Measurements from ENCODE around the gene KRTAP4-4.
"Not testable (repeated sequence)": the region's sequence is repeated elsewhere in the genome, so short reads cannot be mapped to it uniquely, and the experiment has no call there.

KRTAP4-4 gene

GRCh38 chr17:41160648-41161047, at the start of gene KRTAP4-4:
Gene KRTAP4-4, minus strand, starts transcription at chr17:41160748. Its CDS starts 57 bp downstream, at chr17:41160691.
- DNase-seq (ENCODE audit: low read depth in 2 of 2), result no peak

GRCh38 chr17:41199421-41200078, 39.0 kb upstream of the KRTAP4-4 start:
- DNase-seq (ENCODE audit: low read depth in 2 of 2), result no peak

- DNase-seq (ENCODE audit: low read depth in 2 of 2), result no peak
Measured at GRCh38 chr17:41196068-41196467, 35.5 kb upstream of the KRTAP4-4 start.

- no peak for DNase-seq (ENCODE audit: low read depth in 2 of 2)
Measured at GRCh38 chr17:41190328-41190727, 29.8 kb upstream of the KRTAP4-4 start.

GRCh38 chr17:41189837-41190318, 29.3 kb upstream of the KRTAP4-4 start, which contains the start of gene KRTAP9-1:
Gene KRTAP9-1, plus strand, starts transcription at chr17:41189887. Its CDS starts 0 bp downstream, at chr17:41189887.
- not testable (repeated sequence) for DNase-seq (ENCODE audit: low read depth in 2 of 2)

GRCh38 chr17:41186872-41187271, 26.3 kb upstream of the KRTAP4-4 start:
- no peak for DNase-seq (ENCODE audit: low read depth in 2 of 2)

- DNase-seq (ENCODE audit: low read depth in 2 of 2), result no peak
Measured at GRCh38 chr17:41185001-41185400, 24.5 kb upstream of the KRTAP4-4 start.

- DNase-seq (ENCODE audit: low read depth in 2 of 2), result no peak
Measured at GRCh38 chr17:41184480-41184961, 24.0 kb upstream of the KRTAP4-4 start, which contains the start of gene KRTAP4-1. Gene KRTAP4-1, minus strand, starts transcription at chr17:41184911. Its CDS starts 57 bp downstream, at chr17:41184854.

GRCh38 chr17:41178843-41179616, 18.5 kb upstream of the KRTAP4-4 start:
- no peak for DNase-seq (ENCODE audit: low read depth in 2 of 2)

- DNase-seq (ENCODE audit: low read depth in 2 of 2), result no peak
Measured at GRCh38 chr17:41178341-41178740, 17.8 kb upstream of the KRTAP4-4 start.

- DNase-seq (ENCODE audit: low read depth in 2 of 2), result no peak
Measured at GRCh38 chr17:41177727-41178271, 17.3 kb upstream of the KRTAP4-4 start, which contains the start of gene KRTAP4-2. Gene KRTAP4-2, minus strand, starts transcription at chr17:41178221. Its CDS starts 57 bp downstream, at chr17:41178164.

GRCh38 chr17:41176744-41177387, 16.3 kb upstream of the KRTAP4-4 start:
- no peak for DNase-seq (ENCODE audit: low read depth in 2 of 2)

- DNase-seq (ENCODE audit: low read depth in 2 of 2), result peak in 1 of 2 experiments; percentile 22
Measured at GRCh38 chr17:41171886-41172285, 11.3 kb upstream of the KRTAP4-4 start.

- no peak for DNase-seq (ENCODE audit: low read depth in 2 of 2)
Measured at GRCh38 chr17:41168121-41168520, 7.6 kb upstream of the KRTAP4-4 start, which contains the start of gene KRTAP4-3. Gene KRTAP4-3, minus strand, starts transcription at chr17:41168221. Its CDS starts 49 bp downstream, at chr17:41168172.

GRCh38 chr17:41167561-41167960, 7.0 kb upstream of the KRTAP4-4 start:
- DNase-seq (ENCODE audit: low read depth in 2 of 2), result no peak

- DNase-seq (ENCODE audit: low read depth in 2 of 2), result no peak
Measured at GRCh38 chr17:41163828-41164227, 3.3 kb upstream of the KRTAP4-4 start.

- not testable (repeated sequence) for DNase-seq (ENCODE audit: low read depth in 2 of 2)
Measured at GRCh38 chr17:41160190-41160589, 358 bp downstream of the KRTAP4-4 start.

- DNase-seq (ENCODE audit: low read depth in 2 of 2), result no peak
Measured at GRCh38 chr17:41153856-41154255, 6.7 kb downstream of the KRTAP4-4 start.

GRCh38 chr17:41151525-41151924, 9.0 kb downstream of the KRTAP4-4 start:
- no peak for DNase-seq (ENCODE audit: low read depth in 2 of 2)

GRCh38 chr17:41150026-41150425, 10.5 kb downstream of the KRTAP4-4 start:
- DNase-seq (ENCODE audit: low read depth in 2 of 2), result no peak

- no peak for DNase-seq (ENCODE audit: low read depth in 2 of 2)
Measured at GRCh38 chr17:41149652-41149985, 10.9 kb downstream of the KRTAP4-4 start, which contains the start of gene KRTAP4-5. Gene KRTAP4-5, minus strand, starts transcription at chr17:41149825. Its CDS starts 58 bp downstream, at chr17:41149767.

Data from fibroblast of skin of left biceps (primary cell).